AG04450 (cell line): Measurements from ENCODE around the gene PLLP. TPM values are rescaled to one million over a fixed set of nuclear protein-coding genes. Genes with fewer than 3 reads are reported as not detected.

Experiments used
- CTCF ChIA-PET: fragments of 300-600, 350-600 bp; formaldehyde crosslinking; extraction: SDS; loops from one replicate; lab custom pipeline; 2022; ENCODE audit warnings: antibody characterized with exemption, inconsistent platforms; lab: Charles Lee
- POLR2A ChIA-PET: fragments of 350-600 bp; formaldehyde crosslinking; extraction: SDS; loops from one replicate; lab custom pipeline; 2021; ENCODE audit warnings: antibody characterized with exemption, inconsistent platforms; lab: Yijun Ruan, JAX
- DNase-seq: peaks from one replicate; pipeline ENCODE4 v3.0.0-alpha.2; 2011; ENCODE audit warnings: low read depth, low spot score
- H3K27ac ChIP-seq: one replicate; pipeline ENCODE4 v1.5.1; 2012; ENCODE audit warnings: low read depth, low read length, control low read depth
- H3K27me3 ChIP-seq: one replicate; pipeline ENCODE4 v1.6.0; 2012; ENCODE audit warnings: low read length; ENCODE audit not compliant: control insufficient read depth, insufficient read depth
- H3K4me3 ChIP-seq: 2 replicates; pipeline ENCODE4 v1.5.1; 2011; ENCODE audit warnings: mild to moderate bottlenecking, low read depth, low read length, control low read depth
- H3K9me3 ChIP-seq: 2 replicates; pipeline ENCODE4 v1.5.1; 2012; ENCODE audit warnings: low read length; ENCODE audit not compliant: control insufficient read depth, insufficient read depth
- CTCF ChIP-seq: IDR thresholded peaks from 2 replicates; pipeline ENCODE4 v1.5.1; 2011; ENCODE audit warnings: low read depth, low read length, control low read depth, inconsistent platforms
- polyA plus RNA-seq: library from polyadenylated mRNA; depleted of rRNA; stranded (reverse); fragments of >200 nt; gene quantifications from 2 replicates; pipeline ENCODE4 v1.2.3, GENCODE V29; 2011

PLLP gene
- polyA plus RNA-seq, 1 experiment, result 0.10 TPM

- H3K27ac ChIP-seq, result no peak overlapping the region
- ChIA-PET POLR2A (no interaction called here), CTCF (no interaction called here)
- H3K27me3 ChIP-seq, result no peaks in the 10 kb centered on the region
- no peak for DNase-seq
- no peak for TF ChIP-seq CTCF
- no peak overlapping the region for H3K4me3 ChIP-seq
- no peaks in the 10 kb centered on the region for H3K9me3 ChIP-seq
These were observed 55.4 kb downstream of the PLLP start for GRCh38 chr16:57229079-57229478.

DNA sequence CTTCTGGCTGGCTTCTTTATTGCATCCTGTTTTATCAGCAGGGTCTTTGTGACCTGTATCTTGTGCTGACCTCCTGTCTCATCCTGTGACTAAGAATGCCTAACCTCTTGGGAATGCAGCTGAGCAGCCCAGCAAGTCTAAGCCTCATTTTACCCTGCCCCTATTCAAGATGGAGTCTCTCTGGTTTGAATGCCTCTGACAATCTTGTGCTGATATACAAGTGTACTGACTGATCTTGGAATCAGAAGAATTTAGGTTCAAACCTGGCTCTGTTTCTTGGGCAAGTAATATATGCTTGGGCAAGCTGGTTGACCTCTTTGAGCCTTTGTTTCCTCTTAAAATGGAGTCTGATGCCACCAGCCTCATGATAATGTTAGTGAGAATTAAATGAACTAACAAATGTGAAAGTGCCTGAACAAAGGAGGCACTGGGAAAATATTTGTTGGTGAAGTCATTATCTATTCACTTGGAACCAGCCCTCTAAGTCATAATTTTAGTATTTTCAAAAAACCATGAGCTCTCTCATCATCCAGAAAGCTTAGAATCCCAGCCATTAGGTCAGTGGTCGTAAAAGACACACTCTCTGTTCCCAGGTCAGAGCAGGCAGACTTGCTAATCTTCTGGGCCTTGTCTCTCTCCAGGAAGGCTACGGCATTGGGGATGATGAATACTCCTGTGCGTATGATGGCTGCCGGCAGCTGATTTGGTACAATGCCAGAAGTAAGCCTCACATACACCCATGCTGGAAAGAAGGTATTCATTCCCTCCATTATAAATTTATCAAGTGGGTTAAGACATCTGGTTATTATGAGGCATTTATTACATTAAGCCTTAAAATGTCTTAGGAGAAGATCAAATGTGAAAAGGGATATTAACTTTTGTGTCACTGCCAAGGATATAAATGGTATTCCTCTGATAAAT is 57.5 kb downstream of the PLLP start:
- no peak for TF ChIP-seq CTCF
- ChIA-PET POLR2A (no interaction called here), CTCF (no interaction called here)
- Histone ChIP-seq H3K27me3 (no peaks in the 10 kb centered on the region), H3K4me3 (no peak overlapping the region), H3K27ac (no peak overlapping the region), H3K9me3 (no peaks in the 10 kb centered on the region)
- no peak for DNase-seq

DNA sequence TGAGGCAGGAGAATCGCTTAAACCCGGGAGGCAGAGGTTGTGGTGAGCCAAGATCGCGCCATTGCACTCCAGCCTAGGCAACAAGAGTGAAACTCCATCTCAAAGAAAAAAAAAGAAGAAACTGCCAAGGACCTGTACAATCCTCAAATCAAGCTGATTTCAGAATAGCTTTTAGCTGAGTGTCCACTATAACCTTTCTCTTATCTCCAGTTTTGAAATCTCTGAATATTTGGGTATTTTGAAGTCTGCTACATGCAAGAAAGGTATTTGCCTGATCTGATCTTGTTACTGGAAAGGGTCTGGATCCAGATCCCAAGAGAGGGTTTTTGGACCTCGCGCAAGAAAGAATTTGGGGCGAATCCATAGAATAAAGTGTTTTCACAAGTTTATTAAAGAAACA is 58.5 kb downstream of the PLLP start:
- ChIA-PET POLR2A (no interaction called here), CTCF (no interaction called here)
- DNase-seq, result no peak
- no peak for TF ChIP-seq CTCF
- no peak overlapping the region for H3K27ac ChIP-seq
- H3K9me3 ChIP-seq, result no peaks in the 10 kb centered on the region
- H3K4me3 ChIP-seq, result no peak overlapping the region
- H3K27me3 ChIP-seq, result no peaks in the 10 kb centered on the region

DNA sequence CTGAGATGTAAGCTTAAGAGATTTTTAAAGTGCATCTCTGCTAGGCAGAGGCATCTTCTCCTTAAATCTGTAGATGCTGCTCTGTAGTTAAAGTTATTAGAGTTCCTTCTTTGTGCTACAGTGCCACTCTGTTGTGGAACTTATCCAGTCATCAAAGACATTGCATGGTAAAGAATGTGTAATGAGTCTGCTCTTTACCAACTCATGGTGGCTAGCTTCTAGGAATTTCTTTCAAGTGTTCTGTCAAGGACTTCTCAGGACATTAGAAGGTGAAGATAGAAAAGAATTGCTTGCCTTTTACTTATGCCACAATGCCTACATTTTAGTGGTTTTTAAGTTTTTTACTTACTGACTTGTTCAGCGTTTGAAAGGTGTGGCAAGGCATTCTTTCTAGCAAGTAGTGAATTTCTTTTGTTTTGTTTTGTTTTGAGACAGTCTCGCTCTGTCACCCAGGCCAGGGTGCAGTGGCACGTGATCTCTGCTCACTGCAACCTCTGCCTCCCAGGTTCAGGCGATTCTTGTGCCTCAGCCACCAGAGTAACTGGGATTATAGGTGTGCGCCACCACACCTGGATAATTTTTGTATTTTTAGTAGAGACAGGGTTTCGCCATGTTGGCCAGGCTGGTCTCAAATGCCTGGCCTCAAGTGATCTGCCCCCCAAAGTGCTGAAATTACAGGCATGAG is 59.7 kb downstream of the PLLP start:
- CTCF ChIA-PET, result interaction anchor here (0.5 kb wide), 1 partner anchor 56 kb away, joined by 3 read pairs; no protein-coding TSS in a partner anchor
- Histone ChIP-seq H3K27me3 (no peaks in the 10 kb centered on the region), H3K4me3 (no peak overlapping the region), H3K9me3 (no peaks in the 10 kb centered on the region), H3K27ac (no peak overlapping the region)
- DNase-seq, result no peak
- no peak for TF ChIP-seq CTCF
- POLR2A ChIA-PET, result no interaction called here

GRCh38 chr16:57223057-57223456 is 61.4 kb downstream of the PLLP start:
- no peaks in the 10 kb centered on the region for H3K9me3 ChIP-seq
- TF ChIP-seq CTCF, result no peak
- no peak overlapping the region for H3K4me3 ChIP-seq
- DNase-seq, result no peak
- CTCF ChIA-PET, result interaction anchor here (0.7 kb wide), 1 partner anchor 130 kb away, joined by 4 read pairs; the partner anchor contains the start of gene CPNE2
- no peak overlapping the region for H3K27ac ChIP-seq
- H3K27me3 ChIP-seq, result no peaks in the 10 kb centered on the region
- POLR2A ChIA-PET, result no interaction called here
